LNCAP (cell line): ENCODE results near the gene FNDC11.

Experiments
- CTCF ChIP-seq: fragments of 450-650 bp; IDR thresholded peaks from 2 replicates; pipeline ENCODE4 v1.5.1; 2017; ENCODE audit warnings: mild to moderate bottlenecking

FNDC11 gene

GRCh38 chr20:63548542-63548941, 5.4 kb upstream of the FNDC11 start:
- TF ChIP-seq CTCF = no peak

GRCh38 chr20:63549019-63549418, 4.9 kb upstream of the FNDC11 start:
- no peak for TF ChIP-seq CTCF

DNA sequence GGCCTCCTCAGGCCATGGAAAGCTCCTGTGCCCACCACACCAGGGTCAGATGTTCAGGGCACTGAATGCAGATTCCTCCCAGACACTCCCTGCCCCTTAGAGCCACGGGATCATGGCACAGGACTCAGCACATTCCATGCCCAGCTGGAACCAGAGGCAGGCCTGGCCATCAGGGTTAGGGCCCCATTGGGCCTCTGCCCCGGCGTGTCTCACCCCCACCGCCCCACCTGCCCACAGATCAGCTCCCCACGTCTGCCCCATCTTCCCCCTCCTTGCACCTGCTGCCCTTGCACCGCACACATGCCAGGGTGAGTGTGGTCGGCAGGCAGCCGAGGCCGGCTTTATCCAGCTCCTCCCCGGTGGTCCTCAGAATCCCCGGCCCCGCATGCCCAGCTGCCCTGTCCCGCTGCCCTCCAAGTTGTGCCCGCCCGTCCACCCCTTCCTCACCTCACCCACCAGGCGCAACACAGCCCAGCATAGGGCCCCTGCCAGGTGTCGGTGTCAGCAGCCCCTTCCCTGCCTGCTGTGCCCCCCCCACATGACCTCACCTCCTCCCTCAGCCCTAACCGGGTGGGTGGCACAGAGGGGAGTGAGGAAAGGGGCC, 4.2 kb upstream of the FNDC11 start:
- no peak for TF ChIP-seq CTCF

- TF ChIP-seq CTCF = no peak
Measured at GRCh38 chr20:63551068-63551467, 2.9 kb upstream of the FNDC11 start.

DNA sequence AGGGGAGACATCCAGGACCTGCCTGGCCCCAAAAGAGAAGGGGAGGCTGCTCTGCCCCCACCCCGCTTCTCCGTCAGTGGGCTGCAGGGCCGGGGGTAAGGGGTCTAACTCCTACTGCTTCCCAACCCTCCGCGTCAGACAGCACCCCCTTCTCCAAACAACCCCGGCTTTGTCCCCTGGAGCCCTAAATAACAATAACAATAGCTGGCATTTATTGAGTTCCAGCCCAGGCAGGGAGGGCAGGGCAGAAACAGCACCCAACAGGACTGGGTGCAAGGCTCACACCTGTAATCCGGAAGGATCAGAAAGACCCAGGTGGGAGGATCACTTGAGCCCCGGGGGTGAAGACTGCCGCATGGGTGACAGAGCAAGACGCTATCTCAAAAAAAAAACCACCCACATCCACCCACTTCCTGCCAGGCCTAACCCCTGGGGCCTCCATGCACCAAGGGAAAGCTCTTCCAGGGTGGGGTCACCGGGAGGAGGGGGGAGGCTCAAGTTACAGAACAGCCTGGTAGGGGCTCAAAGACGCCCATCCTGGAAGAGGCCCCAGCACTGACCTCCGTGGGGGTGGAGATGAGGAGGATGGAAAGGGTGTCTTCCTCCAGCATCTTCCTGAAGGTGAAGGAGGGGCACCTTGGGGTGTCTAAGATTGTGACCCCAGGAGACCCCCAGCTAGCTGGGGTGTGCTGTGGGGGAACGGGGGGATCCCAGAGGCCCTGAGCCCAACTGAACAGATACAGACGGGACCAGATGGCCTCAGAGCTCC, 1.3 kb upstream of the FNDC11 start:
- TF ChIP-seq CTCF = no peak

- TF ChIP-seq CTCF = no peak
Measured at GRCh38 chr20:63553251-63553932, 567 bp upstream of the FNDC11 start.

DNA sequence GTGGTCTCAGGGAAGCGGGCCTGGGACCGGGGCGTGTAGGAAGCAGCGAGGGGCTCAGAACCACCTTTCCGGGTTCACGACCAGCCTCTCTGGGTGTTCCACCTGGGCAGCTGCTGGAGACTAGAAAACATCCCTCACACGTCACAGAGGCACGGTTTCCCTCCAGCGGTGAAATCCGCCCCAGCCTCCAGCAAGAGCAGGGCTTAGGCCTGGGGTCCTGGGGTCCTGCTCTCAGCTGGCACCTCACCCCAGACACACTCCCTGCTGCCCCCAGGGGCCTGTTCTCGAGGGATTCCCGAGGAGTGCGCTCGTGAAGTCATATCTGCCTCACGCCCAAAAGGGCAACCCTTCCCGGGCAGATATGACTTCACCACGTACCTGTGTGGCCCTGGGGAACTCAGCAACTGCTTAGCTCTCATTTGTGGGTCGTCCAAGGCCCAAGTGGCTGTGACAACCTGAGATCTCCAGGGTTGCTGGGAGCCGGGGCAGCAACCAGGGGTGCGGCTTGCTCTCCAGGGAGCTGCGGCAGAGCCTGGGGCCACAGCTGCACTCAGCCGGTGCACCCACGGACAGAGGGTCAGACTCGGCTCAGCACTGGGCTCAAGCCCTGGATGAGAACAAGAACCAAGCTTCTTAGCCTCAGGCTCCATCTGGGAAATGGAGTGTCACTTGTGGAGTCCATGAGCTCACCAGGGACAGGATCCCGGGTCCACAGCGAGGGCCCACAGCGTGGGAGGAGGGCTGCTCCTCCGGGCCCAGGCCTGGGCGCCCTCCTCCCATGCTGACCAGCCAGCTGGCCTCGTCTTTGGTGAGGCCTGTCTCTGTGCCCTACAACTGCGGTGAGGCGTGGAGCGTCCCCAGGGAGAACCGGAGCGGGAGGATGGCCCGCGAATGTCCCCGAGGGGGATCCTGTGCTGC, 661 bp downstream of the FNDC11 start:
- TF ChIP-seq CTCF = no peak
